MCF 10A (cell line): ENCODE results near the gene GNAI3. TPM values are rescaled to one million over a fixed set of nuclear protein-coding genes. Genes with fewer than 3 reads are reported as not detected.

Experiments
- BruUV-seq: library from RNA; stranded (reverse); fragments of 400-500 nt; replicated peaks from 2 replicates; lab custom pipeline; 2021; lab: Mats Ljungman, UMichigan
- CTCF ChIA-PET: fragments of 300-600 bp; sonication (Branson Sonifier 250); formaldehyde crosslinking; extraction: SDS; loops from one replicate; lab custom pipeline; 2021; ENCODE audit warnings: antibody characterized with exemption, inconsistent platforms; lab: Yijun Ruan, JAX
- POLR2A ChIA-PET: fragments of 300-600, 350-650 bp; sonication (Branson Sonifier 250); formaldehyde crosslinking; extraction: SDS; loops from one replicate; lab custom pipeline; 2020; ENCODE audit warnings: antibody characterized with exemption, inconsistent platforms; lab: Yijun Ruan, JAX
- DNase-seq: peaks from one replicate; pipeline ENCODE4 v3.0.0-alpha.2; 2018; ENCODE audit not compliant: unreplicated experiment
- H3K27ac Mint-ChIP-seq: one replicate; pipeline ENCODE4 v1.8.0; 2022; ENCODE audit warnings: mild to moderate bottlenecking, low read depth, mixed read lengths; ENCODE audit not compliant: unreplicated experiment
- H3K27me3 Mint-ChIP-seq: one replicate; pipeline ENCODE4 v1.8.0; 2022; ENCODE audit warnings: mixed read lengths; ENCODE audit not compliant: insufficient read depth, unreplicated experiment
- H3K36me3 Mint-ChIP-seq: one replicate; pipeline ENCODE4 v1.8.0; 2022; ENCODE audit warnings: mild to moderate bottlenecking, moderate library complexity, mixed read lengths; ENCODE audit not compliant: insufficient read depth, unreplicated experiment
- H3K4me1 Mint-ChIP-seq: one replicate; pipeline ENCODE4 v1.8.0; 2022; ENCODE audit warnings: mixed read lengths; ENCODE audit not compliant: insufficient read depth, unreplicated experiment
- H3K4me3 Mint-ChIP-seq: one replicate; pipeline ENCODE4 v1.8.0; 2022; ENCODE audit warnings: mild to moderate bottlenecking, moderate library complexity, mixed read lengths; ENCODE audit not compliant: unreplicated experiment
- H3K9me3 Mint-ChIP-seq: one replicate; pipeline ENCODE4 v1.8.0; 2022; ENCODE audit warnings: mixed read lengths; ENCODE audit not compliant: unreplicated experiment
- CTCF ChIP-seq: fragments of 200-600 bp; IDR thresholded peaks from one replicate; pipeline ENCODE4 v1.8.0; 2022; ENCODE audit warnings: antibody characterized with exemption, mild to moderate bottlenecking; ENCODE audit not compliant: unreplicated experiment
- intact Hi-C: fragments of 100-400 bp; cut with micrococcal nuclease; formaldehyde crosslinking; loops from 2 replicates; pipeline ENCODE4 v1.14.1; 2022
- total RNA-seq: library from RNA; stranded (reverse); gene quantifications from 2 replicates; pipeline ENCODE4 v1.2.3, GENCODE V29; 2022

The GNAI3 gene
- total RNA-seq, 1 experiment from 2014 or later = 8.0 TPM

- no TSS peak for BruUV-seq
- H3K27ac Mint-ChIP-seq = no peak overlapping the region
- peaks cover 9% of the 10 kb centered on the region for H3K4me1 Mint-ChIP-seq
- POLR2A ChIA-PET = interaction anchor here (0.6 to 1.3 kb wide), 3 partner anchors 8 to 82 kb away, joined by 3 to 4 read pairs (median 4); partner anchors contain the start of gene CYB561D1
- peaks cover 17% of the 10 kb centered on the region for H3K27me3 Mint-ChIP-seq
- H3K4me3 Mint-ChIP-seq = no peak overlapping the region
- no peak for DNase-seq
- intact Hi-C loops = no loop called here
- no peaks in the 10 kb centered on the region for H3K9me3 Mint-ChIP-seq
- H3K36me3 Mint-ChIP-seq = no peaks in the 10 kb centered on the region
- no peak for TF ChIP-seq CTCF
- CTCF ChIA-PET = interaction anchor here (0.6 to 40.0 kb wide), 7 partner anchors 8 to 524 kb away, joined by 3 to 1071 read pairs (median 5); partner anchors contain the start of genes CYB561D1, GNAI3 and GPR61
Observed at GRCh38 chr1:109504974-109505373, 43.4 kb upstream of the GNAI3 start.

DNA sequence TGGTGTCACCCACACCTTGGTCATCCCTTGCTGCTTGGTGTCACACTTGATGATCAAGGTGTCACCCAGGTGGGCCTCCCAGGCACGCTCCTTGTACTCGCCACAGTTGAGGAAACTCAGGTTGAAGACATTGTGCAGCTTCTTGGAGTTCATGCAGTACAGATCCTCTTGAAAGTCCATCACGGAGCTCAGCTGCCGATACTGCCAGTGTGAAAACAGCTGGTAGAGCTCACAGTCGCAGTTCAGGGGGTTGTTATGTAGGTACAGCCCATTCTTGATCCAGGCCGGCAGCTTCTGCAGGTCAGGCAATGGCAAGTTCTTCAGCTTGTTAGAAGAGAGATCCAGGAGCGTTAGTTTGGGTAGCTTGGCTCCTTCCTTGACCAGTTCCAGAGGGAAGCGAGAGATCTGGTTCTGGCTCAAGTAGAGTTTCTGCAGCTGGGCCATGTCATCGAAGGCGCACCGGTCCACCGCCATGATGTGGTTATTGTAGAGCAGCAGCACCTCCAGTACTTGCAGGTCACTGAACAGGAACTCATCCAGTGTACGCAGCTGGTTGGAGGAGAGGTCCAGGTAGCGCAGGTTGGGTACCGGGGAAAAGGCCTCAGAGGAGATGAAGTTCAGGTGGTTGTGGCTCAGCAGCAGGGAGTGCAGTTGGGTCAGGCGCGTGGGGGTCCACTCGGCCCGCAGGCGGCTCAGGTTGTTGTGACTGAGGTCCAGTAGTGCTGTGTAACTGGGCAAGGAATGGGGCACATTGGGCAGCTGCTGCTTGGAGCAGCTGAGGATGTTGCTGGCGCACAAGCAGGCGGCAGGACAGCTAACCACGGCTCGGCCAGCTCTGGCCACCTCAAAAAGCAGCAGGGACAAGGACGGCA is 40.2 kb upstream of the GNAI3 start:
- no peak for TF ChIP-seq CTCF
- POLR2A ChIA-PET = interaction anchor here (0.5 to 1.6 kb wide), 2 partner anchors 24 to 898 kb away, joined by 3 read pairs; no protein-coding TSS in a partner anchor
- H3K9me3 Mint-ChIP-seq = no peaks in the 10 kb centered on the region
- CTCF ChIA-PET = interaction anchor here (10.2 to 40.0 kb wide), 2 partner anchors 16 to 26 kb away, joined by 121 to 1071 read pairs; partner anchors contain the start of genes CYB561D1 and GPR61
- no peaks in the 10 kb centered on the region for H3K36me3 Mint-ChIP-seq
- no peak overlapping the region for H3K27ac Mint-ChIP-seq
- H3K27me3 Mint-ChIP-seq = peaks cover 42% of the 10 kb centered on the region
- H3K4me3 Mint-ChIP-seq = peak overlapping the region; percentile 74
- intact Hi-C loops = no loop called here
- no TSS peak for BruUV-seq
- peaks cover 15% of the 10 kb centered on the region for H3K4me1 Mint-ChIP-seq
- DNase-seq = no peak

DNA sequence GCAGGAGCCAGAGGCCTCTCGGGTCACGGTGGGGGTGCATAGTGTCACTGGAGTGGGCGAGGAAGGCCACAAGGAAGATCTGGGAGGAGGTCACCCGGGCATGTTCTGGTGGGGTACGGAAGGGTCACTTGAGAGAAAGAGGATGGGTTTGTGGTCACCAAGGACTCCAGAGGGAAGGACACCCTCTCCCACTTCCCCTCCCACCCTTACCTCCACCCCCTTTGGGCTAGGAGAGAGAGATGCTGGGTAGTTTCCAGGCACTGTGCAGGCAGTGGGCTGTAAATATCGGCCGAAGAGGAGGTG is 39.6 kb upstream of the GNAI3 start:
- peaks cover 42% of the 10 kb centered on the region for H3K27me3 Mint-ChIP-seq
- CTCF ChIA-PET = interaction anchor here (10.2 to 40.0 kb wide), 2 partner anchors 17 to 25 kb away, joined by 121 to 1071 read pairs; partner anchors contain the start of genes CYB561D1 and GPR61
- POLR2A ChIA-PET = interaction anchor here (1.6 kb wide), 1 partner anchor 23 kb away, joined by 3 read pairs; no protein-coding TSS in a partner anchor
- no peak for DNase-seq
- peaks cover 13% of the 10 kb centered on the region for H3K4me1 Mint-ChIP-seq
- intact Hi-C loops = no loop called here
- peak overlapping the region; percentile 74 for H3K4me3 Mint-ChIP-seq
- no peak overlapping the region for H3K27ac Mint-ChIP-seq
- no peaks in the 10 kb centered on the region for H3K9me3 Mint-ChIP-seq
- BruUV-seq = no TSS peak
- TF ChIP-seq CTCF = no peak
- no peaks in the 10 kb centered on the region for H3K36me3 Mint-ChIP-seq
